Measurements from ENCODE around the gene GDI1. TPM values are rescaled to one million over a fixed set of nuclear protein-coding genes. Genes with fewer than 3 reads are reported as not detected.

GDI1 gene
- polyA plus RNA-seq, 4 donors, result 59.2 to 76.5 (median 62.6) TPM

DNA sequence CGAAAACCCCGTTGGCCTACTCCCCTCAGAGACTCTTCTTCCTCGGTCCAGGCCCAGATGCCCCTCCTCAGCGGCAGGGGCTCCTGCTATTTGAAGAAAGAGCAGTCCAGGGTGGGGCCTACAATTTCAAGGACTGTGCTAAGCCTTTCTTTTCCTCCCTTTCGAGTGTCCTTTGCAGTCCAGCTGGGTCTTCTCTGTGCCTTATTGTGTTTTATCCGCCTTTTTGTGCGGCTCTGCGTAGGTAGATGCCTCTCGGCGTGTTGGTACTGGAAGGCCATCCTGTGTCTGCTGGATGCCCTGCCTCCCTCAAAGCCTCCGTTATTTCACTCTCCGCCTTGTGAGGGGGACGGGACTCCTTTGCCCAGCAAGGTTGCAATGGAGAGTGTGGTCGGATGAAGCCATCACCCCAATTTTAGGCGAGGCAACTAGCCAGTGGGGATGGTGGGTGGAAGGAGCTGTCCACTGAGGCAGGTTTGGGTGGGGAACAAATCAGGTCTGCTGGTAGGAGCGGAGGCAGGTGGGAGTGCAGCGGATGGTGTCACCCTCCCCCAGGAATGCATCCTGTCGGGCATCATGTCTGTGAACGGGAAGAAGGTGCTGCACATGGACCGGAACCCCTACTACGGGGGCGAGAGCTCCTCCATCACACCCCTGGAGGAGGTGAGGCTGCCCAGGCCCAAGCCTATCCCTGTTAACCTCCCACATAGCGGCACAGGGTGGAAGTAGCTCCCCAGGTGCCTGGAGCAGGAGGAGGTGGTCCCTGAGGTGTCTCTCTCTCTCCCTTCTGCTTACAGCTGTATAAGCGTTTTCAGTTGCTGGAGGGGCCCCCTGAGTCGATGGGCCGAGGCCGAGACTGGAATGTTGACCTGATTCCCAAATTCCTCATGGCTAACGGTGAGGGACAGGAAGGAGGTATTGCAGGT, 1.3 kb downstream of the GDI1 start:
- 53 to 80% (median 69%) methylated on average over 17 to 28 of the region's 28 CpGs for WGBS, 3 donors
- no peak for FAIRE-seq
- peak overlapping the region; percentile 61 to 73 (median 65) for H3K4me3 ChIP-seq (ENCODE audit: low read depth in 1 of 3, low read length in 3 of 3)

GRCh38 chrX:154439841-154440240, 2.9 kb downstream of the GDI1 start:
- Histone ChIP-seq H3K4me3 (ENCODE audit: low read depth in 1 of 3, low read length in 3 of 3) (no peak overlapping the region), H3K27ac (ENCODE audit: low read depth in 1 of 3, low read length in 2 of 3) (no peak overlapping the region), H3K4me1 (ENCODE audit: control insufficient read depth in 3 of 3, insufficient read depth in 2 of 3, low read depth in 1 of 3, low read length in 2 of 3) (peaks cover 0 to 16% (median 0%) of the 10 kb centered on the region in 3 donors), H3K27me3 (ENCODE audit: control insufficient read depth in 3 of 3, insufficient read depth in 3 of 3, low read length in 3 of 3) (no peaks in the 10 kb centered on the region), H3K9me3 (ENCODE audit: control insufficient read depth in 2 of 2, insufficient read depth in 1 of 2, low read depth in 1 of 2, low read length in 1 of 2) (no peaks in the 10 kb centered on the region), H3K36me3 (ENCODE audit: control insufficient read depth in 3 of 3, insufficient read depth in 2 of 3, low read depth in 1 of 3, low read length in 3 of 3) (peaks cover 0 to 61% (median 4%) of the 10 kb centered on the region in 3 donors)
- WGBS, 3 donors, result 90 to 92% (median 91%) methylated on average over 17 to 18 of the region's 18 CpGs
- FAIRE-seq, result no peak
- DNase-seq, result no peak

More for the DNA sequence above, 1.3 kb downstream of the GDI1 start:
- no peaks in the 10 kb centered on the region for H3K27me3 ChIP-seq (ENCODE audit: control insufficient read depth in 3 of 3, insufficient read depth in 3 of 3, low read length in 3 of 3)
- H3K36me3 ChIP-seq (ENCODE audit: control insufficient read depth in 3 of 3, insufficient read depth in 2 of 3, low read depth in 1 of 3, low read length in 3 of 3), result peaks cover 0 to 77% (median 4%) of the 10 kb centered on the region in 3 donors
- DNase-seq, result no peak
- H3K27ac ChIP-seq (ENCODE audit: low read depth in 1 of 3, low read length in 2 of 3), result no peak overlapping the region
- peaks cover 0 to 8% (median 0%) of the 10 kb centered on the region in 3 donors for H3K4me1 ChIP-seq (ENCODE audit: control insufficient read depth in 3 of 3, insufficient read depth in 2 of 3, low read depth in 1 of 3, low read length in 2 of 3)
- no peaks in the 10 kb centered on the region for H3K9me3 ChIP-seq (ENCODE audit: control insufficient read depth in 2 of 2, insufficient read depth in 1 of 2, low read depth in 1 of 2, low read length in 1 of 2)

DNA sequence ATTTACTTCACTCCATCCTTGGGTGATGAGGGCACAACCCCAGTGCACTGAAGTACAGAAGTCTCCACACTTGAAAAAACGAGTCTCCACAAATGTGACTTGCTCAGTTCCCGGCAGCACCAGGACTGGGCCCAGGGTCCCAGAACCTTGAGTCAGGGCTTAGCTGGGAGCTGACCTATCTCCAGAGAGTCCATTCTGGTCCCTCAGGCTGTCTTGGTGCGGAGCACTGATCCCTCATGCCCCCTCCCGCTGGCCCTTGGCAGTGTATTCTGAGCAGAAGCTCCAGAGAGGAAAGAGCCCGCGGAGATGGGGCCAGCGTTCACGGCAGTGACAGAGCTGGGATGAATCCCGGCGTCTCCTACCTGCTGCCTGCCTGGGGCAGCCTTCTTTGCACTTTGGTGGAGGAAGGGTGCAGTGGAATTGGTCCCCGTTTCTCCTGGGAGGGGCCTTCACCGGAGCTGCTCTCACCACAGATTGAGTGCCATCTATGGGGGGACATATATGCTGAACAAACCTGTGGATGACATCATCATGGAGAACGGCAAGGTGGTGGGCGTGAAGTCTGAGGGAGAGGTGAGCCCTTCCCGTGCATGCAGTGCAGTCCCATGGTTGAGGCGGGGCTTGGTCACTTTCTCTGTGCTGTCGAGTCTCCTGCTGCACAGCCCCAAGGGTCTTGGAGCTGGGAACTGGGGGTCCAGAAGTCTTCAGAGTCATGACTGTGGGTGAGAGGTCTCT, 3.8 kb downstream of the GDI1 start:
- Histone ChIP-seq H3K4me3 (ENCODE audit: low read depth in 1 of 3, low read length in 3 of 3) (no peak overlapping the region), H3K27ac (ENCODE audit: low read depth in 1 of 3, low read length in 2 of 3) (no peak overlapping the region), H3K9me3 (ENCODE audit: control insufficient read depth in 2 of 2, insufficient read depth in 1 of 2, low read depth in 1 of 2, low read length in 1 of 2) (no peaks in the 10 kb centered on the region), H3K4me1 (ENCODE audit: control insufficient read depth in 3 of 3, insufficient read depth in 2 of 3, low read depth in 1 of 3, low read length in 2 of 3) (peaks cover 0 to 22% (median 0%) of the 10 kb centered on the region in 3 donors), H3K27me3 (ENCODE audit: control insufficient read depth in 3 of 3, insufficient read depth in 3 of 3, low read length in 3 of 3) (no peaks in the 10 kb centered on the region), H3K36me3 (ENCODE audit: control insufficient read depth in 3 of 3, insufficient read depth in 2 of 3, low read depth in 1 of 3, low read length in 3 of 3) (peaks cover 0 to 55% (median 4%) of the 10 kb centered on the region in 3 donors)
- no peak for FAIRE-seq
- 85 to 92% (median 87%) methylated on average over 13 to 17 of the region's 17 CpGs for WGBS, 3 donors
- no peak for DNase-seq

DNA sequence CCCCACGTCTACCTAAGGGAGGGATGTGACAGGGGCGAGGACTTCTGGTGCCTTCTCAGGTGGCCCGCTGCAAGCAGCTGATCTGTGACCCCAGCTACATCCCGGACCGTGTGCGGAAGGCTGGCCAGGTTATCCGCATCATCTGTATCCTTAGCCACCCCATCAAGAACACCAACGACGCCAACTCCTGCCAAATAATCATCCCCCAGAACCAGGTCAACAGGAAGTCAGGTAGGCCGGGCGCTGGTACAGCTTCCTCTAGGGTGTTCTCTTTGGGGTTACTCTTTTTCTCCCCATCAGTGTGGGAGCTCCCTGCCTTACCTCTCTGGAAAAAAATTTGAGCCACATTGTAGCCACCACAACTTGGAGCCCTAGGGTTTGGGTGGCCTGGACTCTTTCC, 4.6 kb downstream of the GDI1 start:
- H3K27ac ChIP-seq (ENCODE audit: low read depth in 1 of 3, low read length in 2 of 3), result no peak overlapping the region
- FAIRE-seq, result no peak
- WGBS, 3 donors, result 84 to 94% (median 86%) methylated on average over 10 to 11 of the region's 11 CpGs

GRCh38 chrX:154441984-154442707, 5.2 kb downstream of the GDI1 start:
- no peak overlapping the region for H3K4me3 ChIP-seq (ENCODE audit: low read depth in 1 of 3, low read length in 3 of 3)
- no peak for FAIRE-seq
- peak in 1 of 2 donors; percentile 27 for DNase-seq
- WGBS, 3 donors, result 60 to 79% (median 68%) methylated on average over 17 to 21 of the region's 21 CpGs
- H3K27me3 ChIP-seq (ENCODE audit: control insufficient read depth in 3 of 3, insufficient read depth in 3 of 3, low read length in 3 of 3), result no peaks in the 10 kb centered on the region
- H3K4me1 ChIP-seq (ENCODE audit: control insufficient read depth in 3 of 3, insufficient read depth in 2 of 3, low read depth in 1 of 3, low read length in 2 of 3), result peaks cover 0 to 22% (median 0%) of the 10 kb centered on the region in 3 donors
- peaks cover 0 to 65% (median 4%) of the 10 kb centered on the region in 3 donors for H3K36me3 ChIP-seq (ENCODE audit: control insufficient read depth in 3 of 3, insufficient read depth in 2 of 3, low read depth in 1 of 3, low read length in 3 of 3)
- no peak overlapping the region for H3K27ac ChIP-seq (ENCODE audit: low read depth in 1 of 3, low read length in 2 of 3)
- H3K9me3 ChIP-seq (ENCODE audit: control insufficient read depth in 2 of 2, insufficient read depth in 1 of 2, low read depth in 1 of 2, low read length in 1 of 2), result no peaks in the 10 kb centered on the region

More for the DNA sequence above, 4.6 kb downstream of the GDI1 start:
- DNase-seq, result no peak
- Histone ChIP-seq H3K4me1 (ENCODE audit: control insufficient read depth in 3 of 3, insufficient read depth in 2 of 3, low read depth in 1 of 3, low read length in 2 of 3) (peaks cover 0 to 22% (median 0%) of the 10 kb centered on the region in 3 donors), H3K9me3 (ENCODE audit: control insufficient read depth in 2 of 2, insufficient read depth in 1 of 2, low read depth in 1 of 2, low read length in 1 of 2) (no peaks in the 10 kb centered on the region), H3K27me3 (ENCODE audit: control insufficient read depth in 3 of 3, insufficient read depth in 3 of 3, low read length in 3 of 3) (no peaks in the 10 kb centered on the region), H3K36me3 (ENCODE audit: control insufficient read depth in 3 of 3, insufficient read depth in 2 of 3, low read depth in 1 of 3, low read length in 3 of 3) (peaks cover 0 to 61% (median 4%) of the 10 kb centered on the region in 3 donors), H3K4me3 (ENCODE audit: low read depth in 1 of 3, low read length in 3 of 3) (no peak overlapping the region)

DNA sequence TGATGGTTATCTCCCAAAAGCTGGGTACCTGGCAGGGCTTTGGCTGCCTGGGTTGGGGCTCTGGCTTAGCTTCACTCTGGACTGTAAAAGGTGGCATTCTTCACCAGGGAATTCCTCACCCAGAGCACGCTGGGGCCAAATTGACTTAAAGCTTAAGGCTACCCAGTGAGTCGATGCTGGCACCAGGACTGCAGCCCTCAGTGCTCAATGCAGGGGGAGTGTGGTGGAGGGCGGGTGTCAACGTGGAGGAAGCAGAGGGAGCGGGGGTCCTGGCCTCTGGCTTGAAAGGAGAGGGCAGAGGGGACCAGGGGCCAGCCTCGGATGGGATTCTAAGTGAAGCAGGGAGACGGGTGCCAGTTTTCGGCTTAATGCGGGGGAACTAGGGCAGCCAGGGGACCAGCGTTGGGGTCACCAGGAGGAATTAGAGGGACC, 6.5 kb downstream of the GDI1 start:
- peaks cover 0 to 15% (median 0%) of the 10 kb centered on the region in 3 donors for H3K4me1 ChIP-seq (ENCODE audit: control insufficient read depth in 3 of 3, insufficient read depth in 2 of 3, low read depth in 1 of 3, low read length in 2 of 3)
- no peaks in the 10 kb centered on the region for H3K9me3 ChIP-seq (ENCODE audit: control insufficient read depth in 2 of 2, insufficient read depth in 1 of 2, low read depth in 1 of 2, low read length in 1 of 2)
- H3K36me3 ChIP-seq (ENCODE audit: control insufficient read depth in 3 of 3, insufficient read depth in 2 of 3, low read depth in 1 of 3, low read length in 3 of 3), result peaks cover 0 to 71% (median 4%) of the 10 kb centered on the region in 3 donors
- DNase-seq (peak in 1 of 2 donors; percentile 5), FAIRE-seq (no peak)
- no peaks in the 10 kb centered on the region for H3K27me3 ChIP-seq (ENCODE audit: control insufficient read depth in 3 of 3, insufficient read depth in 3 of 3, low read length in 3 of 3)
- peak overlapping the region; percentile 47 to 78 (median 74) for H3K27ac ChIP-seq (ENCODE audit: low read depth in 1 of 3, low read length in 2 of 3)
- peak overlapping the region in 2 of 3 donors; percentile 37 to 63 for H3K4me3 ChIP-seq (ENCODE audit: low read depth in 1 of 3, low read length in 3 of 3)
- 15 to 39% (median 37%) methylated on average over 4 to 10 of the region's 10 CpGs for WGBS, 3 donors

- DNase-seq, result peak; percentile 70 to 86
- no peak for FAIRE-seq
- WGBS, 3 donors, result 2 to 38% (median 3%) methylated on average over 7 to 94 of the region's 94 CpGs
- Histone ChIP-seq H3K27me3 (ENCODE audit: control insufficient read depth in 3 of 3, insufficient read depth in 3 of 3, low read length in 3 of 3) (no peaks in the 10 kb centered on the region), H3K4me1 (ENCODE audit: control insufficient read depth in 3 of 3, insufficient read depth in 2 of 3, low read depth in 1 of 3, low read length in 2 of 3) (peaks cover 0 to 14% (median 0%) of the 10 kb centered on the region in 3 donors), H3K27ac (ENCODE audit: low read depth in 1 of 3, low read length in 2 of 3) (peak within 1 kb of the TSS; percentile 51 to 78 (median 74)), H3K9me3 (ENCODE audit: control insufficient read depth in 2 of 2, insufficient read depth in 1 of 2, low read depth in 1 of 2, low read length in 1 of 2) (no peaks in the 10 kb centered on the region), H3K4me3 (ENCODE audit: low read depth in 1 of 3, low read length in 3 of 3) (peak within 1 kb of the TSS; percentile 60 to 63 (median 60)), H3K36me3 (ENCODE audit: control insufficient read depth in 3 of 3, insufficient read depth in 2 of 3, low read depth in 1 of 3, low read length in 3 of 3) (peaks cover 0 to 71% (median 4%) of the 10 kb centered on the region in 3 donors)
These were observed 7.2 kb downstream of the GDI1 start, which contains the start of gene FAM50A for GRCh38 chrX:154443992-154444754. FAM50A (plus strand) TSS chrX:154444141; CDS start chrX:154444236, 95 bp downstream.
